Skeletal muscle cell (primary cell): ENCODE measurements around the gene SCN4A.

Source experiments
- DNase-seq: peaks from one replicate; pipeline ENCODE4 v3.0.0-alpha.2; 2010; ENCODE audit warnings: low read depth
- H3K4me3 ChIP-seq: 2 replicates; pipeline ENCODE4 v1.5.1; 2011; ENCODE audit warnings: low read depth, mild to moderate bottlenecking, control low read depth, low read length, moderate library complexity

SCN4A gene

DNA sequence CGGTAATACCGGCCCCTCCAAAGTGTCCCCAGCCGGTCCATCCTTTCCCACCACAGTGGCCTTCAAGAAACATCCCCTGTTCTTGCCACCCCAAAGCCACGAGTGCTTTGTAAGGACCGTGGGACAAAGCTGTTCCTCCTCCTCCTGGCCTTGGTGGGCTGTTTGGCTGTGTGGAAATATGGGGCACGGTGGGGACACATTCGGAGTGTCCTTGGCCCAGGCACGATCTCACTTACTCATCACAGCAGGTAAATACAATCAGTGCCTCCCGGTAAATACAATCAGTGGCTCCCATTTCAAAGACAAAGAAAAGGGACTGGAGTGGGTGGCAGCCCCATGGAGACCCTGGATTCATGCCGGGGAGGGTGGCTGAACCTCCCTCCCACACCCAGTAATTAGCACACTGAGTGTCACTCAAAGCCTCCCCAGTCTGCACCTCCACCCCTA, 10.4 kb downstream of the SCN4A start:
- H3K4me3 ChIP-seq: no peak overlapping the region
- DNase-seq: no peak

- DNase-seq: no peak
- H3K4me3 ChIP-seq: peak overlapping the region; percentile 2
Measured at GRCh38 chr17:63961355-63962212, 11.1 kb downstream of the SCN4A start.

DNA sequence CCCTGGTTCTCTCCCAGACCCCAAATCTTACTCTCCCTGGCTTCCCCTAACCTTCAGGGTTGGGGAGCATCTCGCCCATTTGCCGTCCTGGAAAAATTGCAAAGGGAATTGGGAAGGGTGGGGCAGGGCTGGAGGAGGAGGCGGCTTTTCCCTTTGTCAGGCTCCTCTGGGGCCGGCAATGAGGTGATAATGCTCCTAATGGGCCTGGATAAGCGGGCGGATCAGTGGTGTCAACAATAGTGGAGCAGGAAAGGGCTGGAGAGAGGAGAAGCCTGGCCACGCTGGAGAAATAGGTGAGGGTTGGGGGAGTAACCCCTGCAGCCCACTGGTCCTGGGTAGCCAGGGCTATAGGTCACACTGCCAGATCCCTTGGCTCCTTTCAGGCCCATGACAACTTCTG, 12.3 kb downstream of the SCN4A start:
- DNase-seq: no peak
- no peak overlapping the region for H3K4me3 ChIP-seq

DNA sequence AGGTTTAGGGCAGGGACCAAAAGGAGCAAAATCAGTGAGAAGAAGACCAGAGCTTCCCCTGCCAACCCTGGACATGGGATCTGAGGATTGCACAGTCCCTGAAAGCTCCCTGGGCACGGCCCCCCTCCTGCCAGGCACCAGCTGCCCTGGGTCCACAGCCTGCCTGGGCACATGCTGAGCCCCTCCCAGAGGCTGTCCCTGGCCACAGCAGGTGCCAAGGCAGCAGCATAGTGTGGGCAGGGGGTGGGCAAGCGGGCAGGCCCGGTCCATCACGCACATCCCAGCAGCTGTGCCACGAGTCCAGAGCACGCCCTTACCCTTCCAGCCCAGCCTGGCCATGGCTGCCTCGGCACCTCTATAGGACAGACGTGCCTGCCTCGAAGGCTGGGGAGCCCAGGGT, 12.7 kb downstream of the SCN4A start:
- DNase-seq: no peak
- H3K4me3 ChIP-seq: no peak overlapping the region

DNA sequence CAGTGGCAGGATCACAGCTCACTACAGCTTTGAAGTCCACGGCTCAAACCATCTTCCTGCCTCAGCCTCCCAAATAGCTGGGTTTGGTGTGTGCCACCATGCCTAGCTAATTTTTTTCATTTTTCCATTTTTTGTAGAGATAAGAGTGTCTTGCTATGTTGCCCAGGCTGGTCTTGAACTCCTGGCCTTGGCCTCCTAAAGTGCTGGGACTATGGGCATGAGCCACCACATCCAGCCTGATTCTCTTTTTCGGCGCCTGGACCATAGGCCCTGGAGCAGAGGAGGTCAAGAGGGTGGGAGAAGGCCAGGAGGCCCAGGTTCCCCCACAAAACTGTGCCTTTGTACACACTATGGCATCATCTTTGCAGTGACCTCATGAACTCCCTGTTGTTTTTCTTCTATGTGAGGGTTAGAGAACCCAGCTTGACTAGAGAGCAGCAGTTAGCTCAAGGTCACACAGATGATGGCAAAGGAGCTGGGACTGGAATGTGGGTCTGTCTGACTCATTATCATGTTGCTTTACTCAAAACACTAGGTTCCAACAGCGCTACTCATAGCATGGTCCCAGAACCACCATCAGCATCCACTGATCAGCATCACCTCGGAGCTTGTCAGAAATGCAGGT, 16.3 kb downstream of the SCN4A start:
- no peak for DNase-seq

DNA sequence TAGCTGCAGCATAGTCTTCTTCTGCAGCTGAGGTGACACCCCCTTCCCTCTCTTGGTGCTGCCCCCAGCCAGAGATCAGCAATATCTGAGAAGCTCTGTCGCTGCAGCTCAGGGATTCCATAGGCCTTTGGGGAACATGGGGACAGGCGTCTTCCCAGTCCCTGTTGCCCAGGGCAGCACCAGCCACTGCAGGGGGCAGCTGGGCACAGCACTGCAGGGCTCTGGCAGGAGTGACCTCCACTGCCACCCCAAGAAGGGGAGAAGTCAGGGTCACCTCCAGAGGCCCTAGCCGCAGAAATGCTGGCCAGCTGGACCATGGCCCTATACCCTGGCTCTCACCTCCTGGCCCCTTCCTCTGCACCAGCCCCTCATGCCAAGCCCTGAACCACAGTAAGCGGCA, 16.9 kb downstream of the SCN4A start:
- H3K4me3 ChIP-seq: no peak overlapping the region
- no peak for DNase-seq

More for the DNA sequence above, 16.3 kb downstream of the SCN4A start:
- H3K4me3 ChIP-seq: no peak overlapping the region

GRCh38 chr17:63955232-63955631, 17.5 kb downstream of the SCN4A start:
- DNase-seq: no peak
- no peak overlapping the region for H3K4me3 ChIP-seq

- no peak for DNase-seq
- H3K4me3 ChIP-seq: no peak overlapping the region
Measured at GRCh38 chr17:63954402-63955063, 18.2 kb downstream of the SCN4A start.

DNA sequence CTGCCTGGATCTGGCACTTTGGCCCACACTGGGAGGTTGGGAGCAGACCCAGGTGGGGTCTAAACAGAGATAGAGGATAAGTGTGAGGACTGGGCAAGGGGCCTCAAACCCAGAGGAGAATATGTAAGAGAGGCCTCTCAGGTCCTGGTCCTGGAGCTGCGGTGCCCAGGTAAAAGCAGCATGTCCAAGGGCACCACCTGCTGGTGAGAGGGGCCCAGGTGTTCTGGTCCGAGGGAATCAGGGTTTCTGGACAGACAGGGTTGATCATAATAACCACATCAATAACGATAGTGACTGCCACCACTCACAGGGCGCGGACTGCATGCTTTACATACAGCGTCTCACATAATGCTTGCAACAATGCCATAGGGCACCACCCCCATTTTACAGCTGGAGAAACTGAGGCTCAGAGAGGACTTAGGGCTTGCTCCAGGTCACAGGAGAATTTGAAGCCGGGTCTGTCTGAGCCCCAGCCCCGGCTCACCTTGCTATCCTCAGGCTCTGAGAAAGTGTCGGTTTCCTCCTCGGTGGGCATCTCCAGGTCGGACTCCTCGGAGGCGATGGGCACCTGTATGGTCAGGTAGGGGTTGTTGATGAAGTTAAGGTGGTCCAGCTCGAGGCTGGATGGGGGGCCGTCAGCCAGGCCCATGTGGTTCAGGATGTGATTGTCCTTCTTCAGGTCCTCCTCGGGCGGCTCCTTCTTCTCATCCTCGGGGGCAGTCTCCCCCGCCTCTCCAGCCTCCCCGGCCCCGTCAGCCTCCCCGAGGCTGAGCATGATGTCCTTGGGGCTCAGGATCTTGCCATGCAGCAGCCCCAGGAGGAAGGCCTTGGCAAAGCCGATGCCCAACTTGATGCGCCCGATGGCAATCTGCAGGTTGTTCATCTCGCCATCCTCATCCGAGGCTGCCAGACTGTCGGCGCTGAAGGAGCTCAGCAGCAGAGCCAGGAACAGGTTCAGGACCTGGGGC, 21.5 kb downstream of the SCN4A start:
- H3K4me3 ChIP-seq: no peak overlapping the region
- no peak for DNase-seq

GRCh38 chr17:63949576-63950250, 23.0 kb downstream of the SCN4A start:
- DNase-seq: no peak
- H3K4me3 ChIP-seq: no peak overlapping the region

DNA sequence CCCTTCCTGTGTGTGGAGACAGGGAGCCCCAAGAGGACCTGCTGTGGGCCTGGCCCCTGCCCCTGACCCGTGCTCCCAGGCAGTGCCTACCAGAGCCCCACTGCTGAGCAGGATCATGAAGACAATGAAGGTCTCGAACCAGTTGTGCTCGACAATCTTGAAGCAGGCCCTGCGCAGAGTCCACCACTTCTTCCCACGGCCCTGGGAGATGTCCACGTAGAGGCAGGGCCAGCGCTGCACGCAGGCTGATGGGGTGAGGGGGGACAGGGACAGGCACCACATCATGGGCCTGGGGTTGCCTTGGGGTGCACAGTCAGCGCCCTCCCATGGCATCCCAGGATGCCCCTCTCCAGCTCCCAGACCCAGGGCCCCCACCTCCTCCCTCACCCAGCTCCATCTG, 24.2 kb downstream of the SCN4A start:
- H3K4me3 ChIP-seq: no peak overlapping the region
- no peak for DNase-seq

- DNase-seq: no peak
- H3K4me3 ChIP-seq: no peak overlapping the region
Measured at GRCh38 chr17:63947711-63948330, 24.9 kb downstream of the SCN4A start.

- no peak for DNase-seq
Measured at GRCh38 chr17:63946440-63947363, 26.0 kb downstream of the SCN4A start.

GRCh38 chr17:63945784-63946439, 26.8 kb downstream of the SCN4A start:
- H3K4me3 ChIP-seq: no peak overlapping the region
- DNase-seq: no peak

More at GRCh38 chr17:63946440-63947363, 26.0 kb downstream of the SCN4A start:
- no peak overlapping the region for H3K4me3 ChIP-seq

GRCh38 chr17:63944736-63945499, 27.8 kb downstream of the SCN4A start:
- no peak for DNase-seq
- no peak overlapping the region for H3K4me3 ChIP-seq

DNA sequence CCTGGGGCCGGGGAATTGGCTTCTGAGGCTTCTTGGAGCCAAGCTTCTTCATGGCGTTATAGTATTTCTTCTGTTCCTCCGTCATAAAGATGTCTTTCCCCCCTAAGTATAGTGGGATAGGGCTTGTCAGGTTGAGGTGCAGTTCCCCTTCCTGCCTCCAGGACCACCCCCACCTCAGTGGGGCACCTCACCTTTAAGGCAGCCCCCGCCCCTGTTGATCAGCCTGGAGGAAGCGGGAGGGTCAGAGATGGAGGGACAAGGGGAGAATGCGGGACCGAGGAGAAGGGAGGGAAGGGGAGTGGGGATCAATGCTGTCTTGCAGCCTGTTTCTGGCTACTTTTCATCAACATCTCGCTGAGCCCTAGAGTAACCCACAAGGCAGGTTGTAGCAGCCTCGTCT, 29.0 kb downstream of the SCN4A start:
- no peak overlapping the region for H3K4me3 ChIP-seq
- no peak for DNase-seq
